Tibial artery (tissue), 4 donors: ENCODE data around the gene OPCML.

Experiments used
- DNase-seq, 2 donors: peaks; one replicate each; pipeline ENCODE4 v3.0.0-alpha.2; 2019
- H3K27ac ChIP-seq, 2 donors: fragments of 200-600 bp; sonication (generic) in 1 of 2; 1 replicate in 1 of 2; 2 replicates in 1 of 2; pipeline ENCODE4 v1.5.1; 2018 to 2019; ENCODE audit warnings: mild to moderate bottlenecking in 1 of 2
- H3K27me3 ChIP-seq, 2 donors: fragments of 200-600 bp; sonication (generic) in 1 of 2; one replicate each; pipeline versions ENCODE4 v1.5.1 to v1.6.0; 2016 to 2019
- H3K36me3 ChIP-seq, 3 donors: fragments of 200-600 bp; sonication (generic) in 2 of 3; one replicate each; pipeline ENCODE4 v1.5.1; 2016 to 2019; ENCODE audit warnings: mild to moderate bottlenecking in 2 of 3
- H3K4me1 ChIP-seq, 4 donors: fragments of 200-600 bp; sonication (generic) in 2 of 4; 1 replicate in 3 of 4; 2 replicates in 1 of 4; pipeline ENCODE4 v1.5.1; 2016 to 2019
- H3K4me3 ChIP-seq, 2 donors: fragments of 200-600 bp; sonication (generic) in 1 of 2; 1 replicate in 1 of 2; 2 replicates in 1 of 2; pipeline ENCODE4 v1.5.1; 2018 to 2019; ENCODE audit warnings: mild to moderate bottlenecking in 2 of 2
- H3K9me3 ChIP-seq, 3 donors: fragments of 200-600 bp; sonication (generic) in 1 of 3; one replicate each; pipeline ENCODE4 v1.5.1; 2016 to 2019
- intact Hi-C: fragments of 100-400 bp; cut with DNase I; formaldehyde crosslinking; loops from one replicate; pipeline ENCODE4 v1.15.0; 2023; ENCODE audit warnings: low total_unique reads
- TF ChIP-seq, protein P1 (sequence below), 2 experiments: fragments of 200-600 bp in 1 of 2; fragments of 450-650 bp in 1 of 2; IDR thresholded peaks; one replicate each; pipeline ENCODE4 v1.5.1; 2017 to 2019; ENCODE audit warnings: antibody characterized with exemption in 2 of 2, mild to moderate bottlenecking in 1 of 2, moderate library complexity in 1 of 2

Gene OPCML

DNA sequence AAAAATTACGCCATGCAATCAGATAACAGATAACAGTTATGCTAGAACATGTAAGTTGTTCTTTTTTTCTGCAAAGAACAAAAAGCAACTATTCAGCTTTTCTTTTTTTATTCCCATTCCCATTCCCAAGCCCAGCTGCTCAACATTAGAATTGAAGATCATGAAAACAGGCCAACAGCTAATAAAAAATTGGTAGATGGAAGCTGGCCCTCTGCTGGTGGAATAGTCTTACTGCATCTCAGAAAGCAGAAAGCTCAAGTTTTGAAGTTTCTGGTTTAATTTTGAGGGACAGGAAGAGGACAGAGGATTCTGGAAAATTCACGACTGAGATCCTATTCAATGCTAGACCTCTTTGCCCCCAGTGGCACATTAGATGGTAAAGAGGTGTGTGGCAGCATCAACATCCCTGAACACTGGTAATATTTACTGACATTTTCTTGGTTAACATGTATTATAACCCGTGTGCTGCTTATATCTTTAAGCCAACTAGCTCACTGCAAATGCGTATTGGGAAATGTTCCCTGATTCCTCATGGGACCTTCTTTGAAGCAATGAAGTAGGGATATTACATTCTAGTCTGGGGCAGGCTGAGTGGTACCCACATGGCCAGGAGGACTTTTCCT, 591.2 kb downstream of the OPCML start:
- Histone ChIP-seq H3K27me3 (peaks cover 0 to 41% of the 10 kb centered on the region in 2 donors), H3K36me3 (no peaks in the 10 kb centered on the region), H3K4me1 (peaks cover 0 to 8% (median 0%) of the 10 kb centered on the region in 4 donors), H3K27ac (no peak overlapping the region), H3K4me3 (no peak overlapping the region), H3K9me3 (no peaks in the 10 kb centered on the region)
- intact Hi-C loops = loop anchor here (5.0 kb wide), 1 partner anchor 456 kb away; no protein-coding TSS in a partner anchor
- TF ChIP-seq, protein P1, sequence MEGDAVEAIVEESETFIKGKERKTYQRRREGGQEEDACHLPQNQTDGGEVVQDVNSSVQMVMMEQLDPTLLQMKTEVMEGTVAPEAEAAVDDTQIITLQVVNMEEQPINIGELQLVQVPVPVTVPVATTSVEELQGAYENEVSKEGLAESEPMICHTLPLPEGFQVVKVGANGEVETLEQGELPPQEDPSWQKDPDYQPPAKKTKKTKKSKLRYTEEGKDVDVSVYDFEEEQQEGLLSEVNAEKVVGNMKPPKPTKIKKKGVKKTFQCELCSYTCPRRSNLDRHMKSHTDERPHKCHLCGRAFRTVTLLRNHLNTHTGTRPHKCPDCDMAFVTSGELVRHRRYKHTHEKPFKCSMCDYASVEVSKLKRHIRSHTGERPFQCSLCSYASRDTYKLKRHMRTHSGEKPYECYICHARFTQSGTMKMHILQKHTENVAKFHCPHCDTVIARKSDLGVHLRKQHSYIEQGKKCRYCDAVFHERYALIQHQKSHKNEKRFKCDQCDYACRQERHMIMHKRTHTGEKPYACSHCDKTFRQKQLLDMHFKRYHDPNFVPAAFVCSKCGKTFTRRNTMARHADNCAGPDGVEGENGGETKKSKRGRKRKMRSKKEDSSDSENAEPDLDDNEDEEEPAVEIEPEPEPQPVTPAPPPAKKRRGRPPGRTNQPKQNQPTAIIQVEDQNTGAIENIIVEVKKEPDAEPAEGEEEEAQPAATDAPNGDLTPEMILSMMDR (IDR thresholded peaks at IDR 0.05) = peak; percentile 43 to 64
- no peak for DNase-seq

DNA sequence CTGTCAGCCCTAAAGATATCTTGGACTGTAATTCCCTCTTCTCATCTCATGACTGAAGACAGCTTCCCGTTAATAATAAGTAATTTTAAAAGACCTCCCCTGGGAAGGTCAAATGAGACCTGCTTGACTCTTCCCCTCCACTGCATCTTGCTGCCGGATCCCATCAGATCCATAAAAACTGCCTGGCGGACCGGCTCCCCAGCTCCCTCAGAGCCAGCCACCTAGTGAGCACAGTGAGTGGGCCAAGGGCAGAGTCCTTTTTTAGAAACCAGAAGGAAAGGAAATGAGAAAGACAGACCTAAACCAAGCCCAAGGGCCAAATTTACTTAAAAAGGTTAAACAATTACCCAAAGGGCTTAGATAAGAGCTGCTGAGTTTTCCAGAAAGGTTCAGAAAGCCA, 595.3 kb downstream of the OPCML start:
- peaks cover 0 to 9% of the 10 kb centered on the region in 2 donors for H3K27me3 ChIP-seq
- TF ChIP-seq, protein P1 (IDR thresholded peaks at IDR 0.05) = no peak
- no peaks in the 10 kb centered on the region for H3K9me3 ChIP-seq
- DNase-seq = no peak
- no peak overlapping the region for H3K27ac ChIP-seq
- H3K4me3 ChIP-seq = no peak overlapping the region
- no peaks in the 10 kb centered on the region for H3K36me3 ChIP-seq
- intact Hi-C loops = no loop called here
- H3K4me1 ChIP-seq = no peaks in the 10 kb centered on the region

DNA sequence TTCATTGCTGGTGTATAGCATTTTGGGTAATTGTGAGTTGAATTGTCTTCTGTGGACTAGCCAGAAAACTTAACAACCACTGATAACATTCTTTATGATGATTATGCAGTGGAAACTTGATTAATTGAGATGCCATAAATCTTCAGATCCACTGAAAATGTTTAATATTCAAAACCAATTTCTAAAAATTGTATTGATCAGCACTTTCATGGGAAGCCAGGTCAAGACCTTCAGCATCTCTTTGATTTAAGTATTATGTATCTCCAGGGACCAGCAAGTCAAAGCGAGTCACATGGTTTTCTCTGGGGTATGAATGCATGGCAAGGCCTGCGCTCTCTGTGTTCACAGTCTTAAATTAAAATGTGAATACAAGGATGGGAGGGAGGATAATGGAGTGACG, 596.9 kb downstream of the OPCML start:
- no peak overlapping the region for H3K4me3 ChIP-seq
- H3K27me3 ChIP-seq = no peaks in the 10 kb centered on the region
- intact Hi-C loops = no loop called here
- H3K36me3 ChIP-seq = no peaks in the 10 kb centered on the region
- H3K9me3 ChIP-seq = no peaks in the 10 kb centered on the region
- no peaks in the 10 kb centered on the region for H3K4me1 ChIP-seq
- no peak for DNase-seq
- H3K27ac ChIP-seq = no peak overlapping the region
- TF ChIP-seq, protein P1 (IDR thresholded peaks at IDR 0.05) = no peak

DNA sequence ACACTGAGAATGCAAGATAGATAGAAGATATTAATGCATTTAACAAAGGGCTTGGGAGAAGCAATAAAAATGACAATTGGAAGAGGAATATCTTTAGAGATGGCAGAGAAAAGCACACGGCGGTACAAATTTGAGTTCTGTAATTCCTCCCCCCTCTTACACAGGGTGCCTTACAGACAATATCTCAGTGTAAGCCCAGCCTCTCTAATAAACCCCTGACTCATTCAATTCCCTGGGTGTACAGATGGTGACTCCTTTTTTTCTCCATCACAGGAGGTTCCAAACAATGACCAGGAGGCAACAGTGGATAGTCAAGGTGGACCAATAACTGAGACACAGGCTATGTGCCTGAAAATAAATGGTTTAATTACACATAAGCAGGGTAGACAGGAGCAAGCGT, 598.6 kb downstream of the OPCML start:
- Histone ChIP-seq H3K9me3 (peaks cover 0 to 7% (median 0%) of the 10 kb centered on the region in 3 donors), H3K4me1 (no peaks in the 10 kb centered on the region), H3K36me3 (no peaks in the 10 kb centered on the region), H3K27ac (no peak overlapping the region), H3K4me3 (no peak overlapping the region), H3K27me3 (no peaks in the 10 kb centered on the region)
- intact Hi-C loops = no loop called here
- TF ChIP-seq, protein P1 (IDR thresholded peaks at IDR 0.05) = no peak
- no peak for DNase-seq

DNA sequence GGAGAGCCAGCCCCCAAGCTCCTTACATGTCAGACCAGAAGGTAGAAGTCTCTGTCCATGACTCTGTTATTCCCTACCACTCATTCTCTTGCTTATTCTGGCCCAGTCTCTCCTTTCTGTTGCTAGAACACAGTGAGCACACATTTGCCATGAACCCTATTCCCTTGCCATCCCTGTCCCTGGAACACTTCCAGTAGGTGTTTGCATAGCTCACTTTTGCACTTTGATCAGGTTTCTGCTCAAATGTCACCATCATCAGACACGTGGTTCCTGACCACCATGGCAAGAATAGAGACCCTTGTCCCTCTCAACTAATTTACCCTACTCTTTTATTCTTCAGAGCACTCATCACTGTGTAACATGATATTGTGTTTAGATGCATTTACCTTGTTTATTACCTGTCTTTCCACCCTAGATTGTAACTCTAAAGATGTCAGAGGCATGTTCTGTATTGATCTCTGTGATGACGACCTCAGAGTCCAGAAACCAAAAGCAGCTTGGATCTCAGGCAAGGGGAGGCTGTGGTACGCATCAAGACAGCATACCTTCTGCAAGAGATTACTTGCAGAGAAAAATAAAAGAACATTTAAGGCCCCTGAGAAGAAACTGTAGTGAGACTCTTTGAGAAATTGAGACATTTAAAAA, 606.4 kb downstream of the OPCML start:
- Histone ChIP-seq H3K4me3 (no peak overlapping the region), H3K4me1 (no peaks in the 10 kb centered on the region), H3K27ac (no peak overlapping the region), H3K9me3 (peaks cover 0 to 7% (median 0%) of the 10 kb centered on the region in 3 donors), H3K27me3 (no peaks in the 10 kb centered on the region), H3K36me3 (no peaks in the 10 kb centered on the region)
- no peak for DNase-seq
- intact Hi-C loops = no loop called here
- TF ChIP-seq, protein P1 (IDR thresholded peaks at IDR 0.05) = no peak
